ENCODE measurements around the gene RANBP2.
A peak's percentile ranks its signal among the peaks of the same experiment; 100 is the strongest.
"Not testable (repeated sequence)": the region's sequence is repeated elsewhere in the genome, so short reads cannot be mapped to it uniquely, and the experiment has no call there.

The RANBP2 gene

GRCh38 chr2:108719149-108720044 lies at the start of gene RANBP2:
Gene RANBP2 (plus strand): TSS chr2:108719482. CDS start chr2:108719607, 125 bp downstream.
- DNase-seq (ENCODE audit: low spot score) = peak; percentile 97

- not testable (repeated sequence) for DNase-seq (ENCODE audit: low spot score)
Measured at GRCh38 chr2:108670282-108670681, 49.0 kb upstream of the RANBP2 start.

GRCh38 chr2:108672200-108672805 lies 47.0 kb upstream of the RANBP2 start:
- DNase-seq (ENCODE audit: low spot score) = not testable (repeated sequence)

- DNase-seq (ENCODE audit: low spot score) = not testable (repeated sequence)
Measured at GRCh38 chr2:108676522-108676921, 42.8 kb upstream of the RANBP2 start.

- not testable (repeated sequence) for DNase-seq (ENCODE audit: low spot score)
Measured at GRCh38 chr2:108677239-108677744, 42.0 kb upstream of the RANBP2 start.

GRCh38 chr2:108678198-108678651 lies 41.1 kb upstream of the RANBP2 start:
- DNase-seq (ENCODE audit: low spot score) = not testable (repeated sequence)

GRCh38 chr2:108680805-108681204 lies 38.5 kb upstream of the RANBP2 start:
- not testable (repeated sequence) for DNase-seq (ENCODE audit: low spot score)

- not testable (repeated sequence) for DNase-seq (ENCODE audit: low spot score)
Measured at GRCh38 chr2:108688818-108689756, 30.2 kb upstream of the RANBP2 start.

- DNase-seq (ENCODE audit: low spot score) = not testable (repeated sequence)
Measured at GRCh38 chr2:108690001-108690400, 29.3 kb upstream of the RANBP2 start.

GRCh38 chr2:108691447-108691846 lies 27.8 kb upstream of the RANBP2 start:
- DNase-seq (ENCODE audit: low spot score) = no peak

- no peak for DNase-seq (ENCODE audit: low spot score)
Measured at GRCh38 chr2:108701208-108701607, 18.1 kb upstream of the RANBP2 start.

GRCh38 chr2:108701806-108702205 lies 17.5 kb upstream of the RANBP2 start:
- DNase-seq (ENCODE audit: low spot score) = no peak

GRCh38 chr2:108704871-108705270 lies 14.4 kb upstream of the RANBP2 start:
- DNase-seq (ENCODE audit: low spot score) = no peak

- DNase-seq (ENCODE audit: low spot score) = no peak
Measured at GRCh38 chr2:108707300-108707699, 12.0 kb upstream of the RANBP2 start.

GRCh38 chr2:108716971-108717370 lies 2.3 kb upstream of the RANBP2 start:
- not testable (repeated sequence) for DNase-seq (ENCODE audit: low spot score)

- DNase-seq (ENCODE audit: low spot score) = not testable (repeated sequence)
Measured at GRCh38 chr2:108726048-108726447, 6.8 kb downstream of the RANBP2 start.

- DNase-seq (ENCODE audit: low spot score) = not testable (repeated sequence)
Measured at GRCh38 chr2:108734656-108735055, 15.4 kb downstream of the RANBP2 start.

GRCh38 chr2:108757973-108758372 lies 38.7 kb downstream of the RANBP2 start:
- not testable (repeated sequence) for DNase-seq (ENCODE audit: low spot score)

- DNase-seq (ENCODE audit: low spot score) = not testable (repeated sequence)
Measured at GRCh38 chr2:108762618-108763017, 43.3 kb downstream of the RANBP2 start.

GRCh38 chr2:108766671-108767070 lies 47.4 kb downstream of the RANBP2 start:
- not testable (repeated sequence) for DNase-seq (ENCODE audit: low spot score)

GRCh38 chr2:108767859-108768258 lies 48.6 kb downstream of the RANBP2 start:
- DNase-seq (ENCODE audit: low spot score) = not testable (repeated sequence)

- DNase-seq (ENCODE audit: low spot score) = no peak
Measured at GRCh38 chr2:108776475-108776874, 57.2 kb downstream of the RANBP2 start.

All from left forelimb (tissue), 1 donor.